Measurements from ENCODE around the gene RO60.
A peak's percentile ranks its signal among the peaks of the same experiment; 100 is the strongest.

Gene RO60

DNA sequence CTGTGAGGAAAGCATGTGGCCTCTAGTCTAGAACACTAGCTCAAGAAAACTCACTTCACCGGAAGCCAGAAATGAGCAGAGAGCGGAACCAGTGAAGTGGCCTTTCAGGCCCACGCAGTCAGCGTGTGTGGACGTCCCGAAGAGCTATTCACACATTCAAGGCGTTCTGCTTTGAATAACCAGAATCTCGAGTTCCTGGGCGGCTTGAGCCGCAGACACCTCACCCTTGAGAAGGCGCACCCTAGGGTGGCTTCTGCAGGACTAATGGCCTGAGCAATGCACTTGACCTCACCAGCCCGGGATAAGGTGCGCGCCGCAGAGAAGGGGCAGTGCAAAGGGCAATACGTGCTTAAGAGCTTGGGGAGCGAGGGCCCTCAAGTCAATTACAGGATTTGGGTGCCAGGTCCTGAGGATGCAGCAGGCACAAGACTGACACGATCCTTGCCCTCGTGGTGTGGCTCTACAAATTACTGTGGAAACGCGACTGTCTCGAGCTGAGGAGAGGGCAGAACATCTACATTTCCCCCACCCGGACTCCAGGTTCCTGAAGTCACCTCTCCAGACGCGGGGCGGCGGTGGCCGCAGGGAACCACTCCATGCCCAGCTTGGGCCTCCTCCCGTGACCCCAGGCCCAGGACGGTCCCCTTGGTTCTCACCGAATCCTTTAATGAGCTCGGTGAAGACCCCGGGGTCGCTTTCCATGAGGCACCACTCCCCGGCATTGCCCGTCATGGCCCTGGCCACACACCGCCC is 707 bp upstream of the RO60 start:
- peak overlapping the region; percentile 68 for H3K4me3 ChIP-seq (ENCODE audit: low read depth, low read length)
- no peak for DNase-seq (ENCODE audit: low read depth)

GRCh38 chr1:193060115-193060403 is 647 bp downstream of the RO60 start:
- DNase-seq (ENCODE audit: low read depth): no peak

DNA sequence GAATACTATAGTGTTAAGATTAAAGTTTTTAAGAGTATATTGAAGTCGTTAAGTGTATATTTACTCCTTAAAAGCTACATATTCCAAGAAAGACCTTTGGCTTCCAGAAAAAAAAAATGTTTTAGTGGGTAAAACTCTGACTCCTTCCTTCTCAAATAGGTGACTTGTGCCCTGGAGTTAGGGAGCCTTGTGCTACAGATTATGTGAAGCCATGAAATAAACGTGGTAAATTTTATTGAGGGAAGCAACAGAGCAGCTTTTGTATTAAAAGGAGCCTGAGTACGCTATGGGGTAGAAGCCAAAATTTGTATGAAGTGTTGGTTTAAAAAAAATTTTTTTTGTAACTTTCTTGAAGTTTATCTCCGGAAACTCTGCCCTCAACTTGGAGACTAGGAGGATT is 994 bp downstream of the RO60 start:
- no peak for DNase-seq (ENCODE audit: low read depth)
- H3K4me3 ChIP-seq (ENCODE audit: low read depth, low read length): peak overlapping the region; percentile 68

More at GRCh38 chr1:193060115-193060403, 647 bp downstream of the RO60 start:
- peak overlapping the region; percentile 68 for H3K4me3 ChIP-seq (ENCODE audit: low read depth, low read length)

- H3K4me3 ChIP-seq (ENCODE audit: low read depth, low read length): peak overlapping the region; percentile 68
- no peak for DNase-seq (ENCODE audit: low read depth)
These were observed 1.5 kb downstream of the RO60 start for GRCh38 chr1:193060938-193061337.

GRCh38 chr1:193062698-193063463 is 3.5 kb downstream of the RO60 start:
- no peak overlapping the region for H3K4me3 ChIP-seq (ENCODE audit: low read depth, low read length)
- DNase-seq (ENCODE audit: low read depth): no peak

GRCh38 chr1:193065954-193066353 is 6.5 kb downstream of the RO60 start:
- no peak overlapping the region for H3K4me3 ChIP-seq (ENCODE audit: low read depth, low read length)
- DNase-seq (ENCODE audit: low read depth): no peak

GRCh38 chr1:193066606-193067005 is 7.2 kb downstream of the RO60 start:
- no peak for DNase-seq (ENCODE audit: low read depth)
- no peak overlapping the region for H3K4me3 ChIP-seq (ENCODE audit: low read depth, low read length)

DNA sequence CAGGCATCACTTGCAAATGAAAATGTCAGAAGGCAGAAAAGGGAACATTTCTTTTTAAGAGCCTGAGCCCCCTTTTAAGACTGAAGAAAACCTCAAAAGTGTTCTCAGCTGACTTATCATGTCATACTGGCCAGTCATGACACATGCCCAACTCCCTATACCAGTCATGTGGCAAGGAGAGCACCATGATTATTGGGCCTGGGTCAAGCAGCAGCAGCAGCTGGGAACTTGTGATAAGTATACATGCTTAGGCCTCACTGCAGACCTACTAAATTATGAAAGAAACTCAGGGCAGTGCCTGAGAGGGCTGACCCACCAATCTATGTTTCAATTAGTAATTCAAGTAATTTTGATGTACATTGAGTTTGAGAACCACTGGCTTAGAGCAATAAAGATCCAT is 8.6 kb downstream of the RO60 start:
- DNase-seq (ENCODE audit: low read depth): no peak
- H3K4me3 ChIP-seq (ENCODE audit: low read depth, low read length): no peak overlapping the region

- no peak for DNase-seq (ENCODE audit: low read depth)
These were observed 10.5 kb downstream of the RO60 start for GRCh38 chr1:193069748-193070385.

GRCh38 chr1:193070386-193070753 is 11.0 kb downstream of the RO60 start:
- DNase-seq (ENCODE audit: low read depth): no peak
- no peak overlapping the region for H3K4me3 ChIP-seq (ENCODE audit: low read depth, low read length)

More at GRCh38 chr1:193069748-193070385, 10.5 kb downstream of the RO60 start:
- H3K4me3 ChIP-seq (ENCODE audit: low read depth, low read length): no peak overlapping the region

DNA sequence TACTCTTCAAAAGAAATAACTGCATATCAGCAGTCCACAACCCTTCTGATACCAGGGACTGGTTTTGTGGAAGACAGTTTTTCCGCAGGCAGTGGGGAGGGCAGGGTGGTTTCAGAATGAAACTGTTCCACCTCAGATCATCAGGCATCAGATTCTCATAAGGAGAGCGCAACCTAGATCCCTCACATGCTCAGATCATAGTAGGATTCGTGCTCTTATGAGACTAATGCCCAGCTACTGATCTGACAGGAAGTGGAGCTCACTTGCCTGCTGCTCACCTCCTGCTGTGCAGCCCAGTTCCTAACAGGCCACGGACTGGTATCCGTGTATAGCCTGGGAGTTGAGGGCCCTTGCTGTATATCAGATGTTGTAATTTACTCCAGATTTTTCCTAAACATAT is 11.5 kb downstream of the RO60 start:
- H3K4me3 ChIP-seq (ENCODE audit: low read depth, low read length): no peak overlapping the region
- DNase-seq (ENCODE audit: low read depth): no peak

GRCh38 chr1:193077991-193078390 is 18.6 kb downstream of the RO60 start:
- no peak overlapping the region for H3K4me3 ChIP-seq (ENCODE audit: low read depth, low read length)
- DNase-seq (ENCODE audit: low read depth): no peak

DNA sequence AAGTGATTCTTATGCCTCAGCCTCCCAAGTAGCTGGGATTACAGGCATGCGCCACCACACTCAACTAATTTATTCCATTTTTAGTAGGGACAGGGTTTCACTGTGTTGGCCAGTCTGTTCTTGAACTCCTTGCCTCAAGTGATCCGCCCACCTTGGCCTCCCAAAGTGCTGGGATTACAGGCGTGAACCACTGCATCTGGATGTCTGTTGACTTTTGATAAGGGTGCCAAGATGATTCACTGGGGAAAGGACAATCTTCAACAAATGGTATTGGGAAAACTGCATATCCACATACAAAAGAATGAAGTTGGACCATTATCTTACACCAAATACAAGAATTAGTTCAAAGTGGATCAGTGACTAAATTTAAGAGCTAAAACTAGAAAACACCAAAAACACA is 19.8 kb downstream of the RO60 start:
- H3K4me3 ChIP-seq (ENCODE audit: low read depth, low read length): no peak overlapping the region
- no peak for DNase-seq (ENCODE audit: low read depth)

DNA sequence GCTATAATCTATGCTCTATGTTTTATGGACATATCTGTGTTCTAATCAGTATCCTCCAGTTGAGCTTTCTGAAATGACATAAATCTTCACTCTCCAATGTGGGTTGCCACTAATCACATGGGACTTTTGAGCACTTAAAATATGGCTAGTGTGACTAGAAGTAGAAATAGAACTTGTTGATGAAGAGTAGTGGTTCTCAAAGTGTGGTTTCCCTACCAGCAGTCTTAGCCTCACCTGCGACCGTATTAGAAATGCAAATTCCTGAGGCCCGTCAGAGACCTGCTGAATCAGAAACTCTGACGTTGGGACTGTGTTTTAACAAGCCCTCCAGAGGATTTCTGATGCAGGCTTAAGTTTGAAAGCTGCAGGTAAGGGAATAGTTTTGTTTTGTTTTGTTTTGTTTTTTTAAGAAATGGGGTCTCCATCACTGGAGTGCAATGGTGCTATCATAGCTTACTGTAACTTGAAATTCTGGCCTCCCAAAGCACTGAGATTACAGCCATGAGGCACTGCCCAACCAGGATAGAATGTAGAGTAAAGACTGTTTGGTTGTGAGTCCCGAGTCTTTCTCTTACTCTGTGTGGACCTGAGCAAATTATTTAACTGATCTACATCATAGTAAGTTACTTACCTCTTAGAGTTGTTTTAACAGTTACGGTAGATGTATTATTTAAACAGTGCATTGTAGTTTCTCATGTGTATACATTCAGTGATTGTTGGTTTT is 24.1 kb downstream of the RO60 start:
- DNase-seq (ENCODE audit: low read depth): no peak
- no peak overlapping the region for H3K4me3 ChIP-seq (ENCODE audit: low read depth, low read length)

DNA sequence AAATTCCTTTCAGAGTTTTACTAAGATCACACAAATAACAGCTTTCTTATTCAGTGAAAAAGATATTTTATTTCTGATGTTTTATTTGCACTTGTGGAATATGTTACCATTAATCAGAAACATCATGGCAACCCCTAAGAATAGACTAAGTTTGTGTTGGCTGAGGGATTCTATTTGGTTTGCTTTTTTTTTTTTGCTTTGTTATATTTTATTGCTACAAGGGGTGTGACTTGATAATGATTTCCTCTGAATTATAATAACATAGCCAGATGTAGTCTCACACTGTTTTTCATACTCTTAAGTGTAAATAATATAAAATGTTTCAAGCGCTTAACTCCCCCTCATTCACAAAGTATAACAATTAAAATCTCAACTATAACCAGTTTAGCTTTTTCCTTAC is 25.9 kb downstream of the RO60 start:
- H3K4me3 ChIP-seq (ENCODE audit: low read depth, low read length): no peak overlapping the region

DNA sequence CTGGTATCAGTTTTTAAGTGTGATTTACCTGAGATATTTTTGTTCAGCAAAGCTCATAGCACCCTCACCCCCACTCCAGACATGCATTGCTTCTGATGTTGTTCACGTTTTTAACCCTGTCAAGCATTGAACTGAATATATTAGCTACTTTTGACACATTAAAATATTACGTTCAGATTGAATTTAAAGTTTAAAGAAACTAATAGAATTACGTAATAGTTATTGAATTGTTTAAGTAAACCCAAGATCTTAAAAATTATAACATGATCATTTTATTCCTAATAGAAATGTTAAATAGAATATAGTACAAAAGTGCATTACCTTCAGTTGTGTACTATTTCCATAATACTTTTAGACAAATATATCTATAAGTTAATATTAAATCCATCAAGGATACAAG is 26.9 kb downstream of the RO60 start:
- DNase-seq (ENCODE audit: low read depth): no peak
- no peak overlapping the region for H3K4me3 ChIP-seq (ENCODE audit: low read depth, low read length)

More for the DNA sequence above, 25.9 kb downstream of the RO60 start:
- DNase-seq (ENCODE audit: low read depth): no peak

DNA sequence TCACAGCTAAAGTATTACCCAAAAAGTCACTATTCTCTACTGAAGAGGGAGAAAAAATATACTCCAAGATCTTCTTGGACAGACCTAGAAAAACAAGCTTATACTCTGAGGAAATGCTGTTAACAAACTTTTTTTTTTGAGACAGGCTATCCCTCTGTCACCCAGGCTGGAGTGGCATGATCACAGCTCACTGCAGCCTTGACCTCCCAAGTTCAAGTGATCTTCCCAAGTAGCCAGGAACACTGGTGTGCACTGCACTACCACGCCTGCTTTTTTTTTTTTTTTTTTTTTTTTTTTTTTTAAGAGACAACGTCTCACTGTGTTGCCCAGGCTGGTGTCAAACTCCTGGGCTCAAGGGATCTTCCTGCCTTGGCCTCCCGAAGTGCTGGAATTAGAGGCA is 28.5 kb downstream of the RO60 start:
- DNase-seq (ENCODE audit: low read depth): no peak
- H3K4me3 ChIP-seq (ENCODE audit: low read depth, low read length): no peak overlapping the region

GRCh38 chr1:193090865-193091264 is 31.5 kb downstream of the RO60 start:
- DNase-seq (ENCODE audit: low read depth): no peak
- H3K4me3 ChIP-seq (ENCODE audit: low read depth, low read length): no peak overlapping the region

DNA sequence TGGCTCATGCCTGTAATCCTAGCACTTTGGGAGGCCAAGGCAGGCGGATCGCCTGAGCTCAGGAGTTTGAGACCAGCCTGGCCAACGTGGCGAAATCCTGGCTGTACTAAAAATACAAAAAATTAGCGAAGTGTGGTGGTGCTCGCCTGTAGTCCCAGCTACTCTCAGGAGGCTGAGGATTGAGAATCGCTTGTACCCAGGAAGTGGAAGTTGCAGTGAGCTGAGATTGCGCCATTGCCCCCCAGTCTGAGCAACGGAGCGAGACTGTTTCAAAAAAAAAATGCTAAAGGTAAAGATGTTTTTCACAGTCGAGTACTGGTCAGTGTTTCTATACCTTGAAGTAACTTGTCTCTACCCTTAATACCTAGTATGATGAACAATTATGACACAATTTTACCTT is 34.7 kb downstream of the RO60 start:
- no peak for DNase-seq (ENCODE audit: low read depth)
- no peak overlapping the region for H3K4me3 ChIP-seq (ENCODE audit: low read depth, low read length)

GRCh38 chr1:193102662-193103061 is 43.2 kb downstream of the RO60 start:
- no peak for DNase-seq (ENCODE audit: low read depth)
- no peak overlapping the region for H3K4me3 ChIP-seq (ENCODE audit: low read depth, low read length)

Measured in skeletal muscle cell (primary cell).